Natural killer cell (primary cell): Measurements from ENCODE around the gene MAST3. TPM values are rescaled to one million over a fixed set of nuclear protein-coding genes. Genes with fewer than 3 reads are reported as not detected.

Source experiments
- ATAC-seq, 3 donors: fragments of 150-1000 bp in 2 of 3; fragments of 200-7000 bp in 1 of 3; cut with Tn5 transposase; 1 replicate in 1 of 3; 2 replicates in 2 of 3; pipeline ENCODE4 v1.10.0; 2021; ENCODE audit warnings: mild to moderate bottlenecking in 2 of 3, moderate library complexity in 2 of 3
- DNase-seq, 2 donors: peaks; one replicate each; pipeline versions ENCODE4 v3.0.0 to v3.0.0-alpha.2; 2013 to 2021; ENCODE audit warnings: mixed read lengths in 1 of 2
- H3K27ac ChIP-seq: one replicate; pipeline ENCODE4 v1.5.1; 2013; ENCODE audit warnings: mild to moderate bottlenecking, low read length
- H3K27me3 ChIP-seq: one replicate; pipeline ENCODE4 v1.6.1; 2013; ENCODE audit warnings: low read length; ENCODE audit not compliant: control insufficient read depth, insufficient read depth
- H3K36me3 ChIP-seq: one replicate; pipeline ENCODE4 v1.6.1; 2013; ENCODE audit warnings: low read length; ENCODE audit not compliant: control insufficient read depth, insufficient read depth
- H3K4me1 ChIP-seq: one replicate; pipeline ENCODE4 v1.6.1; 2013; ENCODE audit warnings: low read length; ENCODE audit not compliant: control insufficient read depth, insufficient read depth
- H3K4me3 ChIP-seq: one replicate; pipeline ENCODE4 v1.5.1; 2013; ENCODE audit warnings: low read length
- H3K9me3 ChIP-seq: one replicate; pipeline ENCODE4 v1.6.1; 2013; ENCODE audit warnings: low read length; ENCODE audit not compliant: control insufficient read depth, insufficient read depth
- H3K27ac Mint-ChIP-seq, 2 donors: one replicate each; pipeline ENCODE4 v1.8.0; 2022; ENCODE audit warnings: mild to moderate bottlenecking in 2 of 2, mixed read lengths in 2 of 2, moderate library complexity in 1 of 2
- H3K27me3 Mint-ChIP-seq, 2 donors: one replicate each; pipeline ENCODE4 v1.8.0; 2022; ENCODE audit warnings: low read depth in 2 of 2, mixed read lengths in 2 of 2
- H3K36me3 Mint-ChIP-seq: one replicate; pipeline ENCODE4 v1.8.0; 2022; ENCODE audit warnings: mixed read lengths
- H3K4me1 Mint-ChIP-seq, 2 donors: one replicate each; pipeline ENCODE4 v1.8.0; 2022; ENCODE audit warnings: mixed read lengths in 2 of 2
- H3K4me3 Mint-ChIP-seq: one replicate; pipeline ENCODE4 v1.8.0; 2022; ENCODE audit warnings: mild to moderate bottlenecking, moderate library complexity, mixed read lengths
- H3K9me3 Mint-ChIP-seq, 2 donors: one replicate each; pipeline ENCODE4 v1.8.0; 2022; ENCODE audit warnings: mixed read lengths in 2 of 2
- WGBS: methylation state at CpG from one replicate; pipeline ENCODE4 v1.1.7; 2013; ENCODE audit warnings: missing lambda C conversion rate; ENCODE audit not compliant: insufficient coverage; 5-methylcytosine and 5-hydroxymethylcytosine counted together
- intact Hi-C: fragments of 100-400 bp; cut with micrococcal nuclease; formaldehyde crosslinking; loops from one replicate; pipeline ENCODE4 v1.14.2; 2022
- total RNA-seq, 4 donors: library from RNA; stranded (reverse); fragments of 120-200 nt in 1 of 4; gene quantifications; one replicate each; pipeline versions ENCODE4 v1.2.3 to v1.2.4, GENCODE V29; 2013 to 2022
- TF ChIP-seq, protein P1 (sequence below): fragments of 200-600 bp; IDR thresholded peaks from one replicate; pipeline ENCODE4 v1.8.0; 2022; ENCODE audit warnings: antibody characterized with exemption

Gene MAST3
- total RNA-seq, 3 donors from 2014 or later (not counting 1 experiment from before 2014, with no cell fraction given), result 84.5 to 101 (median 101) TPM

DNA sequence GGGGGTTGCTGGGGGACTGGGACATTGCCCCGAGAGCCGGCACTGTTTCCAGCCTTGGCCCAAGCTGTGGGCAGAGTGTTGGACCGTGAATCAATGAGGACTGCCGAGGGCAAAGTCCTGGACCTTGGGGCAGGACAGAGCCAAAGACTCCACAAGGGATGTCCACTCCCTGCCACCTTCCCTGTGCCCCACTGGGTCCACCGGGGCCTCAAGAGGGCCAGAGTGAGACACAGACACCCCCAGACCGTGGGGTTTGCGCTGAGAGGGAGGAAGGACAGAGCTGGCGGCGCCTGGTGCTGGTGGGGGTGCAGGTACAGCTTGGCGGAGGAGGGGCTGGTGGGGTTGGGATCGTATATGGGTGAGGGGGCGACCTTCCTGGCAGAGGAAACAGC lies 11.8 kb downstream of the MAST3 start:
- Histone ChIP-seq H3K27me3 (no peaks in the 10 kb centered on the region), H3K36me3 (no peaks in the 10 kb centered on the region), H3K4me3 (peak overlapping the region; percentile 23), H3K4me1 (peaks cover 49% of the 10 kb centered on the region), H3K27ac (no peak overlapping the region), H3K9me3 (no peaks in the 10 kb centered on the region)
- Mint-ChIP-seq H3K4me3 (peak overlapping the region; percentile 87), H3K27me3 (no peaks in the 10 kb centered on the region), H3K36me3 (no peaks in the 10 kb centered on the region), H3K4me1 (peaks cover 0 to 25% of the 10 kb centered on the region in 2 donors), H3K27ac (peak overlapping the region; percentile 49 to 84), H3K9me3 (no peaks in the 10 kb centered on the region)
- 64% methylated on average over 12 of the region's 12 CpGs for WGBS
- intact Hi-C loops, result no loop called here
- TF ChIP-seq, protein P1, sequence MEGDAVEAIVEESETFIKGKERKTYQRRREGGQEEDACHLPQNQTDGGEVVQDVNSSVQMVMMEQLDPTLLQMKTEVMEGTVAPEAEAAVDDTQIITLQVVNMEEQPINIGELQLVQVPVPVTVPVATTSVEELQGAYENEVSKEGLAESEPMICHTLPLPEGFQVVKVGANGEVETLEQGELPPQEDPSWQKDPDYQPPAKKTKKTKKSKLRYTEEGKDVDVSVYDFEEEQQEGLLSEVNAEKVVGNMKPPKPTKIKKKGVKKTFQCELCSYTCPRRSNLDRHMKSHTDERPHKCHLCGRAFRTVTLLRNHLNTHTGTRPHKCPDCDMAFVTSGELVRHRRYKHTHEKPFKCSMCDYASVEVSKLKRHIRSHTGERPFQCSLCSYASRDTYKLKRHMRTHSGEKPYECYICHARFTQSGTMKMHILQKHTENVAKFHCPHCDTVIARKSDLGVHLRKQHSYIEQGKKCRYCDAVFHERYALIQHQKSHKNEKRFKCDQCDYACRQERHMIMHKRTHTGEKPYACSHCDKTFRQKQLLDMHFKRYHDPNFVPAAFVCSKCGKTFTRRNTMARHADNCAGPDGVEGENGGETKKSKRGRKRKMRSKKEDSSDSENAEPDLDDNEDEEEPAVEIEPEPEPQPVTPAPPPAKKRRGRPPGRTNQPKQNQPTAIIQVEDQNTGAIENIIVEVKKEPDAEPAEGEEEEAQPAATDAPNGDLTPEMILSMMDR, result no peak
- ATAC-seq, result no peak
- no peak for DNase-seq

GRCh38 chr19:18109733-18110608 lies 12.4 kb downstream of the MAST3 start:
- no peaks in the 10 kb centered on the region for H3K36me3 ChIP-seq
- H3K27ac Mint-ChIP-seq, result peak overlapping the region; percentile 49 to 84
- under 1% methylated on average over 92 of the region's 92 CpGs for WGBS
- ATAC-seq (peak; percentile 72 to 78 (median 74)), DNase-seq (peak; percentile 50 to 65)
- no peaks in the 10 kb centered on the region for H3K9me3 Mint-ChIP-seq
- no peaks in the 10 kb centered on the region for H3K27me3 Mint-ChIP-seq
- peaks cover 43% of the 10 kb centered on the region for H3K4me1 ChIP-seq
- peak overlapping the region; percentile 65 for H3K4me3 ChIP-seq
- no peaks in the 10 kb centered on the region for H3K9me3 ChIP-seq
- H3K36me3 Mint-ChIP-seq, result no peaks in the 10 kb centered on the region
- H3K4me1 Mint-ChIP-seq, result peaks cover 2 to 26% of the 10 kb centered on the region in 2 donors
- H3K27ac ChIP-seq, result peak overlapping the region; percentile 43
- TF ChIP-seq, protein P1, result no peak
- H3K4me3 Mint-ChIP-seq, result peak overlapping the region; percentile 87
- intact Hi-C loops, result no loop called here
- H3K27me3 ChIP-seq, result no peaks in the 10 kb centered on the region

DNA sequence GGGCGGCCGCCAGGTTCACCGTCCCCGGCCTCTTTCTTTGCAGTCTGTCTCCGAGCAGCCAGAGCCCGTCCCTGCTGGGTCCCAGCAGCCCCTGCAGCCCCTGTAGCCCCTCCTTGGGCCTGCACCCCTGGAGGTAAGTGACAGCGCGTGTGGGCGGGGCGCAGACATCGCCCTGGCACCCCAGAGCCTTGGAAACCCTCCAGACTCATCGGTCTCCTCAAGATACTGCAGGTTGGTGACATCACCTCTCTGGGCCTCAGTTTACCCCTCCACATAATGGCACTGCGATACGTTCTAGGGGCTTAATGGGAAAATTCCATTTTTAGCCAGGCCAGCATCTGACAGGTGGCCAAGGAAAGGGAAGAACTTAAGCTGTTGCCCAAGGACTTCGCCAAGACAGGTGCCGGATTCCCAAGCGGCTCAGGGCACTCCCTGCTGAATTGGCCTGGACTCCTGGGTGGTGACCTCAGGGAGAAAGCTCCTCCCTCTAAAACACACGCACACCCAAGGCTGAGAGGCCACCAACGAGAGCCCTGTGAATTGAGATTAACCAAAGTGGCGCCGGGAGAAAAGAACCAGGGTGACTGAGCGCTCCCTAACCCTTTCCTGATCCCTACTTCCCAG lies 13.1 kb downstream of the MAST3 start:
- Mint-ChIP-seq H3K9me3 (no peaks in the 10 kb centered on the region), H3K27me3 (no peaks in the 10 kb centered on the region), H3K4me3 (peak overlapping the region; percentile 80), H3K27ac (peak overlapping the region in 1 of 2 donors; percentile 84), H3K4me1 (peaks cover 5 to 33% of the 10 kb centered on the region in 2 donors), H3K36me3 (no peaks in the 10 kb centered on the region)
- Histone ChIP-seq H3K27me3 (no peaks in the 10 kb centered on the region), H3K9me3 (no peaks in the 10 kb centered on the region), H3K4me3 (peak overlapping the region; percentile 65), H3K4me1 (peaks cover 41% of the 10 kb centered on the region), H3K27ac (peak overlapping the region; percentile 43), H3K36me3 (no peaks in the 10 kb centered on the region)
- intact Hi-C loops, result no loop called here
- TF ChIP-seq, protein P1, result no peak
- 58% methylated on average over 22 of the region's 22 CpGs for WGBS
- ATAC-seq, result no peak
- DNase-seq, result no peak
